ENCODE data around the gene CRIP2.
A peak's percentile ranks its signal among the peaks of the same experiment; 100 is the strongest.

The CRIP2 gene

GRCh38 chr14:105456736-105457617 lies 17.6 kb upstream of the CRIP2 start:
- Histone ChIP-seq H2BK12ac (ENCODE audit: low read length) (no peak overlapping the region), H3K27ac (replicated peaks; ENCODE audit: low read length) (no peak overlapping the region), H3K9ac (ENCODE audit: low read depth, low read length, poor library complexity) (peak overlapping the region; percentile 44), H3K4me1 (ENCODE audit: control insufficient read depth in 2 of 2, insufficient read depth in 1 of 2, low read depth in 1 of 2, low read length in 2 of 2) (no peaks in the 10 kb centered on the region), H2BK5ac (ENCODE audit: low read length) (no peak overlapping the region), H4K91ac (ENCODE audit: low read depth, low read length, poor library complexity) (no peak overlapping the region), H4K8ac (ENCODE audit: low read depth, low read length) (peak overlapping the region; percentile 65), H3K4ac (ENCODE audit: low read length) (no peak overlapping the region), H3K14ac (ENCODE audit: low read length) (no peak overlapping the region), H2BK120ac (ENCODE audit: low read depth, low read length) (no peak overlapping the region), H2AK5ac (ENCODE audit: low read depth, low read length) (no peak overlapping the region), H3K4me3 (ENCODE audit: low read length in 2 of 2) (no peak overlapping the region), H2AFZ (ENCODE audit: low read length) (no peak overlapping the region), H2BK15ac (ENCODE audit: low read length) (no peak overlapping the region), H3K4me2 (ENCODE audit: insufficient read depth, low read length, poor library complexity, severe bottlenecking) (no peak overlapping the region), H3K23ac (ENCODE audit: low read depth, low read length, poor library complexity) (peak overlapping the region; percentile 3), H3K79me1 (ENCODE audit: low read depth, low read length) (peaks cover 25% of the 10 kb centered on the region), H3K36me3 (replicated peaks in 1 of 2; ENCODE audit: control insufficient read depth in 2 of 2, insufficient read depth in 2 of 2, low read length in 2 of 2) (peaks cover 56 to 82% of the 10 kb centered on the region in 2 donors), H3K27me3 (ENCODE audit: control insufficient read depth in 3 of 3, insufficient read depth in 3 of 3, low read depth in 1 of 3, low read length in 3 of 3) (no peaks in the 10 kb centered on the region), H3K18ac (ENCODE audit: low read length) (no peak overlapping the region), H3K9me3 (replicated peaks in 1 of 2; ENCODE audit: control insufficient read depth in 2 of 2, insufficient read depth in 1 of 2, low read depth in 1 of 2, low read length in 2 of 2) (no peaks in the 10 kb centered on the region)
- WGBS, 2 donors (ENCODE audit: extremely low coverage in 2 of 2, insufficient read length in 2 of 2, insufficient replicate concordance in 1 of 2) = no CpG with 5 or more reads among the region's 22 CpGs
- no peak for DNase-seq (ENCODE audit: low spot score)

DNA sequence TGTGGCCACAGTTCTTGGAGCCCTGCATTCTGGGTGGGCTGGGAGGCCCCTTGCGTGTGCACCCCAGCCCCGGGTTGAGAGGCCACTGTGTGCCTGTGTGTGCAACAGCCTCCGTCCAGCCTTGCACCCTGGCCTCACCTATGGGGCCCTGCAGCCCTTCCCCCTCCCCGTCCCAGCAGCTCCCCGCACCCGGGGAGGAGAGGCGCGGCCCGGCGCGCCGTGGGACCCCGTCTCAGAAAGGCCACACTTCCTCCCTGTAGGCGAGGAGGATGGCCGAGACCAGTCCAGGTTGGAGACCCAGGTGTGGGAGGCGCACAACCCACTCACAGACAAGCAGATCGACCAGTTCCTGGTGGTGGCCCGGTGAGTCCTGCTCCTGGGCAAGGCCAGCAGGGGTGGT lies 16.6 kb upstream of the CRIP2 start:
- Histone ChIP-seq H4K8ac (ENCODE audit: low read depth, low read length) (no peak overlapping the region), H3K9ac (ENCODE audit: low read depth, low read length, poor library complexity) (no peak overlapping the region), H3K27me3 (ENCODE audit: control insufficient read depth in 3 of 3, insufficient read depth in 3 of 3, low read depth in 1 of 3, low read length in 3 of 3) (no peaks in the 10 kb centered on the region), H3K18ac (ENCODE audit: low read length) (peak overlapping the region; percentile 11), H3K23ac (ENCODE audit: low read depth, low read length, poor library complexity) (no peak overlapping the region), H3K36me3 (replicated peaks in 1 of 2; ENCODE audit: control insufficient read depth in 2 of 2, insufficient read depth in 2 of 2, low read length in 2 of 2) (peaks cover 51 to 75% of the 10 kb centered on the region in 2 donors), H2AFZ (ENCODE audit: low read length) (no peak overlapping the region), H2BK120ac (ENCODE audit: low read depth, low read length) (no peak overlapping the region), H3K4me3 (ENCODE audit: low read length in 2 of 2) (no peak overlapping the region), H2BK15ac (ENCODE audit: low read length) (no peak overlapping the region), H4K91ac (ENCODE audit: low read depth, low read length, poor library complexity) (no peak overlapping the region), H3K4me2 (ENCODE audit: insufficient read depth, low read length, poor library complexity, severe bottlenecking) (no peak overlapping the region), H2AK5ac (ENCODE audit: low read depth, low read length) (no peak overlapping the region), H3K14ac (ENCODE audit: low read length) (no peak overlapping the region), H3K79me1 (ENCODE audit: low read depth, low read length) (peaks cover 23% of the 10 kb centered on the region), H3K9me3 (replicated peaks in 1 of 2; ENCODE audit: control insufficient read depth in 2 of 2, insufficient read depth in 1 of 2, low read depth in 1 of 2, low read length in 2 of 2) (peaks cover 0 to 2% of the 10 kb centered on the region in 2 donors), H2BK12ac (ENCODE audit: low read length) (no peak overlapping the region), H3K27ac (replicated peaks; ENCODE audit: low read length) (no peak overlapping the region), H3K4ac (ENCODE audit: low read length) (no peak overlapping the region), H2BK5ac (ENCODE audit: low read length) (peak overlapping the region; percentile 24), H3K4me1 (ENCODE audit: control insufficient read depth in 2 of 2, insufficient read depth in 1 of 2, low read depth in 1 of 2, low read length in 2 of 2) (peaks cover 0 to 2% of the 10 kb centered on the region in 2 donors)
- no peak for DNase-seq (ENCODE audit: low spot score)
- WGBS, 2 donors (ENCODE audit: extremely low coverage in 2 of 2, insufficient read length in 2 of 2, insufficient replicate concordance in 1 of 2) = no CpG with 5 or more reads among the region's 18 CpGs

GRCh38 chr14:105458571-105458970 lies 16.1 kb upstream of the CRIP2 start:
- Histone ChIP-seq H3K4me2 (ENCODE audit: insufficient read depth, low read length, poor library complexity, severe bottlenecking) (no peak overlapping the region), H2BK12ac (ENCODE audit: low read length) (no peak overlapping the region), H3K14ac (ENCODE audit: low read length) (no peak overlapping the region), H3K18ac (ENCODE audit: low read length) (no peak overlapping the region), H3K4ac (ENCODE audit: low read length) (no peak overlapping the region), H3K23ac (ENCODE audit: low read depth, low read length, poor library complexity) (no peak overlapping the region), H3K27ac (replicated peaks; ENCODE audit: low read length) (no peak overlapping the region), H3K4me3 (ENCODE audit: low read length in 2 of 2) (no peak overlapping the region), H2BK5ac (ENCODE audit: low read length) (no peak overlapping the region), H3K9me3 (replicated peaks in 1 of 2; ENCODE audit: control insufficient read depth in 2 of 2, insufficient read depth in 1 of 2, low read depth in 1 of 2, low read length in 2 of 2) (peaks cover 0 to 2% of the 10 kb centered on the region in 2 donors), H3K36me3 (replicated peaks in 1 of 2; ENCODE audit: control insufficient read depth in 2 of 2, insufficient read depth in 2 of 2, low read length in 2 of 2) (peaks cover 52 to 77% of the 10 kb centered on the region in 2 donors), H2BK15ac (ENCODE audit: low read length) (no peak overlapping the region), H3K27me3 (ENCODE audit: control insufficient read depth in 3 of 3, insufficient read depth in 3 of 3, low read depth in 1 of 3, low read length in 3 of 3) (no peaks in the 10 kb centered on the region), H2AFZ (ENCODE audit: low read length) (no peak overlapping the region), H3K4me1 (ENCODE audit: control insufficient read depth in 2 of 2, insufficient read depth in 1 of 2, low read depth in 1 of 2, low read length in 2 of 2) (peaks cover 0 to 5% of the 10 kb centered on the region in 2 donors), H2AK5ac (ENCODE audit: low read depth, low read length) (no peak overlapping the region), H3K9ac (ENCODE audit: low read depth, low read length, poor library complexity) (no peak overlapping the region), H4K8ac (ENCODE audit: low read depth, low read length) (no peak overlapping the region), H3K79me1 (ENCODE audit: low read depth, low read length) (peaks cover 23% of the 10 kb centered on the region), H4K91ac (ENCODE audit: low read depth, low read length, poor library complexity) (no peak overlapping the region), H2BK120ac (ENCODE audit: low read depth, low read length) (no peak overlapping the region)
- WGBS, 2 donors (ENCODE audit: extremely low coverage in 2 of 2, insufficient read length in 2 of 2, insufficient replicate concordance in 1 of 2) = no CpG with 5 or more reads among the region's 14 CpGs
- no peak for DNase-seq (ENCODE audit: low spot score)

DNA sequence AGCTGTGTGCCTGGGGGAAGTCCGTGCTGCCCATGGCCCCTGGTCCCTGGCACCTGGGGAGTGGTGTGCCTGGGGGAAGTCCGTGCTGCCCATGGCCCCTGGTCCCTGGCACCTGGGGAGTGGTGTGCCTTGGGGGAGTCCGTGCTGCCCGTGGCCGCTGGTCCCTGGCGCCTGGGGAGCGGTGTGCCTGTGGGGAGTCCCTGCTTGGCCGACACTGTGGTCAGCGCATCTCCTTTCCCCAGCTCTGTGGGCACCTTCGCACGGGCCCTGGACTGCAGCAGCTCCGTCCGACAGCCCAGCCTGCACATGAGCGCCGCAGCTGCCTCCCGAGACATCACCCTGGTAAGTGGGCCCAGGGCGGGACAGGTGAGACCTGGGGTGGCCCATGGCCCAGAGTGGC lies 14.5 kb upstream of the CRIP2 start:
- no peak overlapping the region for H3K23ac ChIP-seq (ENCODE audit: low read depth, low read length, poor library complexity)
- no peak overlapping the region for H4K8ac ChIP-seq (ENCODE audit: low read depth, low read length)
- WGBS, 2 donors (ENCODE audit: extremely low coverage in 2 of 2, insufficient read length in 2 of 2, insufficient replicate concordance in 1 of 2) = no CpG with 5 or more reads among the region's 17 CpGs

More for the DNA sequence above, 14.5 kb upstream of the CRIP2 start:
- Histone ChIP-seq H2BK5ac (ENCODE audit: low read length) (no peak overlapping the region), H2AK5ac (ENCODE audit: low read depth, low read length) (no peak overlapping the region), H3K9ac (ENCODE audit: low read depth, low read length, poor library complexity) (no peak overlapping the region), H2BK12ac (ENCODE audit: low read length) (no peak overlapping the region), H3K4me1 (ENCODE audit: control insufficient read depth in 2 of 2, insufficient read depth in 1 of 2, low read depth in 1 of 2, low read length in 2 of 2) (peaks cover 0 to 5% of the 10 kb centered on the region in 2 donors), H2BK120ac (ENCODE audit: low read depth, low read length) (no peak overlapping the region), H3K4me2 (ENCODE audit: insufficient read depth, low read length, poor library complexity, severe bottlenecking) (no peak overlapping the region), H3K79me1 (ENCODE audit: low read depth, low read length) (peaks cover 23% of the 10 kb centered on the region), H4K91ac (ENCODE audit: low read depth, low read length, poor library complexity) (no peak overlapping the region), H3K14ac (ENCODE audit: low read length) (no peak overlapping the region), H2AFZ (ENCODE audit: low read length) (no peak overlapping the region), H3K9me3 (replicated peaks in 1 of 2; ENCODE audit: control insufficient read depth in 2 of 2, insufficient read depth in 1 of 2, low read depth in 1 of 2, low read length in 2 of 2) (peaks cover 0 to 2% of the 10 kb centered on the region in 2 donors), H2BK15ac (ENCODE audit: low read length) (no peak overlapping the region), H3K27ac (replicated peaks; ENCODE audit: low read length) (no peak overlapping the region), H3K4ac (ENCODE audit: low read length) (peak overlapping the region; percentile 53), H3K27me3 (ENCODE audit: control insufficient read depth in 3 of 3, insufficient read depth in 3 of 3, low read depth in 1 of 3, low read length in 3 of 3) (no peaks in the 10 kb centered on the region), H3K18ac (ENCODE audit: low read length) (no peak overlapping the region), H3K4me3 (ENCODE audit: low read length in 2 of 2) (no peak overlapping the region), H3K36me3 (replicated peaks in 1 of 2; ENCODE audit: control insufficient read depth in 2 of 2, insufficient read depth in 2 of 2, low read length in 2 of 2) (peaks cover 56 to 78% of the 10 kb centered on the region in 2 donors)
- DNase-seq (ENCODE audit: low spot score) = no peak
